DMS153 (cell line): ENCODE results near the gene TPM1.

ENCODE experiments used
- DNase-seq: peaks from one replicate; lab custom pipeline; 2025; lab: John Stamatoyannopoulos, UW

The TPM1 gene

GRCh38 chr15:63056829-63057228 is 14.3 kb downstream of the TPM1 start:
- no peak for DNase-seq

- DNase-seq = no peak
These were observed 15.2 kb downstream of the TPM1 start for GRCh38 chr15:63057468-63058345.

DNA sequence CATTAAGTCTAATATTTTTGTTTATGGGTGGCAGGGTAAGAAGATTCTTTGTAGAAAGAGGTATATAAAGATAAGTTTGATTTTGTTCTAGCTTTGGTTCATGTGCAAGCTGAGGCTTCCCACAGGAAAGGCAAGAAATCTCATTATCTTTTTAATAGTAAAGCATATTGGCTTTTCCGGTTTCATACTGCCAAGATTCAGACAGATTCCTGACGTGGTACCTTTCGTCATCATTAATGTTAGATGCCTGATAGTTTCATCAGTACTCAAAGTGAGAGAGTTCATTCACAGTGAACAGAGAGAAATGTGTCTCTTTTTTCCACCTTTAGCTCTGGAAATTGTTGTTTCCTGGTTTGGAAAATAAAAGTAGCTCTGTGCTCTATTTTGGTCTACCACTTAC is 16.5 kb downstream of the TPM1 start:
- no peak for DNase-seq

- DNase-seq = no peak
These were observed 17.1 kb downstream of the TPM1 start for GRCh38 chr15:63059573-63060216.

DNA sequence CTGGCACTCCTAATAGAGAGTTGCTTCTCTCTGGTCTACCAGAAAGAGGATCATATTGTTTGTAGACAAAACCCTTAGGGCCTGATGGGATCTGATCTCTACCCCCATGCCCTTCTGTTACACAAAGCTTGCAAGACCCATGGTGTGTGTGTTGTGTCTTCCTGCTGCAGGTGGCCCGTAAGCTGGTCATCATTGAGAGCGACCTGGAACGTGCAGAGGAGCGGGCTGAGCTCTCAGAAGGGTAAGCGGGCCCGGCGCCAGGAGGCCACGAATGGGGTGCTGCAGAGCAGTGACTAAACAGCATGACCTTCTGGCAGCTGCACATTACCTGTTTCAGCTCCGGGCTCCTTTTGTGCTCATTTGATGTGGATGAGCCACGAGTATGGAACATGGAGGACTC is 18.2 kb downstream of the TPM1 start:
- no peak for DNase-seq

GRCh38 chr15:63061975-63062374 is 19.4 kb downstream of the TPM1 start:
- no peak for DNase-seq

DNA sequence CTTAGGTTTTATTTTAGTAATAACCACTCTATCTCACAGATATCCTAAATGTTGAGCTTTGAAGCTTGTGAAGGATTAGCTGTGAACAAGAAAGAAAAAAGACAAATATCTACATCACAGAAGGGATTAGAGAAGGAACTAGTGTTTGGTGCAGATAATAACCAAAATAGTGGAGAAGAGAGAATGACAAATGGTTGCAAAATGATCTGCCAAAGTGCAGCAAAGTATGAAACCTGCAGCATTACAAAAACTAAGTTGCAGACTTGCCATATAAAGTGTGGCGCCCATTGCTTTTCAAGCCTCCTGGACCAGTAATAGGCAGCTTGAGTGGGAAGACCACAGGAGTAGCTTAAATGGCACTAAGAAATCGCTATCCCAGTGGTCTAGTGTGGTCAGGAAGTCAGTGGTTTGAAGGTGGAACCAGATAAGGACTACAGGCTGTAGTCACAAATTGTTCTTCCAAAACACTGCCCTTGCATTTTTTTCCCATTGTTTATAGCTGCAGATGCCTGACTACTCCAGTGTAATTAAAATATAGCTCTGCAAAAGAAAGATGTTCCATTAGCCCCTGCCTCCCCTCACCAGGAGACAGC is 20.7 kb downstream of the TPM1 start:
- no peak for DNase-seq

GRCh38 chr15:63063877-63064409 is 21.4 kb downstream of the TPM1 start:
- no peak for DNase-seq

GRCh38 chr15:63065262-63066221 is 23.0 kb downstream of the TPM1 start:
- no peak for DNase-seq

DNA sequence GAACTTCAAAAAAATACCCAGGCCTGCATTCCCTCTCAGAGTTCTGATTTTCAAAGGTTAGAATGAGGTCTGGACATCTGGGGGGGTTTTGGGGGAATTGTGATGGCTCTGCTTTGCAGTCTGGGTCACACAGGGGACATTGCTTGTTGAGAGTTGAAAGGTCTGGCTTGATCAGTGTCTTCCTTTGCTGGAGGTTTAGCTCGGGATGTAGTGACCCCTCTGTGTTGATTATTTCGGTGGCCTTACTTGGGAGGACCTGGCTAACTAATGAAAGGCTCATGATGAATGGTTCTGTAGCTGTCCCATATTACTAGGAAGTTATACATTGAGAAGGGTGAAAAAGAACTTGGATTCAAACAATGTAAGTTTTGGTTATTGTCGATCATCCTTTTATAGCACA is 23.7 kb downstream of the TPM1 start:
- no peak for DNase-seq

GRCh38 chr15:63067306-63067705 is 24.8 kb downstream of the TPM1 start:
- no peak for DNase-seq

DNA sequence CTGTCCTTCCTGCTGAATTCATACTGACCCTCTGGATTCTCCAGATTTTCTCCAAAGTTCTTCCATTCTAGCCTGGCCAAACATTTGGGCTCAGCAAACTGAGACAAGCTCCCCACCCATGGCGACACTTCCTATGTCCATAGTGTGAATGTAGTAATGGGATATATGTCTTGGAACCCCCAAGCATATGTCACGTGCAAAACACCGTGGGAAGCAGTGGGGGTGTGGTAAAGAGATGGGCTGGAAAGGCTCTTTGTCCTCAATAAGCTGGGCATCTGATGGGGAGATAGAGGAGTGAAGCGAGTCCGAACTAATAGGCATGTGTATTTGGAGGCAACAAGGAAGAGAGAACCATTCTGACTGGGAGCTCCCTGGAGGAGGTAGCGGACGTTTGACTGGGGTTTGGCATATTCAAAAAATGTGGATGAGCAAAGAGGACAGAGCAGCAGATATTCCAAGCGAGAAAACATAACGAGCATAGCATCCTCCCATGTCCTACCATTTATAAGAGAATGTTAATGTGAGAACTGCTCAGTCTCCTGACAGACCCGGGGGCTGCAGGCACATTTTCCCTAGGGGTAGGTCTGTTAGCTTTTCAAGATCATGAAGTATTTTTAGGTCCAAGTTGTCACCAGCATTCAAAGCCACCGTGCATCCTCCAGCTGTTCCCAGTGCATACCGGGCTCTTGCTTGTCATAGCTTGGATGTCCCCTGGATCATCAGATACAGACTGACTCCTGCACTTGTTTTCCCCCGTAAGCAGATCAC is 25.6 kb downstream of the TPM1 start:
- no peak for DNase-seq

- no peak for DNase-seq
These were observed 27.1 kb downstream of the TPM1 start for GRCh38 chr15:63069616-63070090.

DNA sequence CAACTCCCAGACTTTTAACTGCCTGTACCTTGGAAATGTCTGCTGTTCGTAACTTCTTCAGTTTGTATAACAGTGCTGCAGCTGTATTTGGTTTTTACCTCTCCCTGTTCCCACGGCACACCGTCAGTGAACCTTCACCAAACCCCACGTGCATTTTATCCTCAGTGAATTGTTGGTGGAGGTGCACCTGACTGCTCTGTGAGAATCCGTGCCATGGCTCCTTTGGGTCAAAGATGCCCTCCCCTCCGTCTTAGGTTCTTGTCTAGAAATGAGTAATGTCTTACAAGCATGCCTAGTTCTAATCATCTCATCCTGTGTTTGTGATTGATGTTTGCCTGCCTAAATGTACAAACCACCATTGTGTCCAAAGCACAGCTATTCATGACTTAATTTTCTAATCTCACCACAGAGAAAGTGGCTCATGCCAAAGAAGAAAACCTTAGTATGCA is 28.2 kb downstream of the TPM1 start:
- no peak for DNase-seq

DNA sequence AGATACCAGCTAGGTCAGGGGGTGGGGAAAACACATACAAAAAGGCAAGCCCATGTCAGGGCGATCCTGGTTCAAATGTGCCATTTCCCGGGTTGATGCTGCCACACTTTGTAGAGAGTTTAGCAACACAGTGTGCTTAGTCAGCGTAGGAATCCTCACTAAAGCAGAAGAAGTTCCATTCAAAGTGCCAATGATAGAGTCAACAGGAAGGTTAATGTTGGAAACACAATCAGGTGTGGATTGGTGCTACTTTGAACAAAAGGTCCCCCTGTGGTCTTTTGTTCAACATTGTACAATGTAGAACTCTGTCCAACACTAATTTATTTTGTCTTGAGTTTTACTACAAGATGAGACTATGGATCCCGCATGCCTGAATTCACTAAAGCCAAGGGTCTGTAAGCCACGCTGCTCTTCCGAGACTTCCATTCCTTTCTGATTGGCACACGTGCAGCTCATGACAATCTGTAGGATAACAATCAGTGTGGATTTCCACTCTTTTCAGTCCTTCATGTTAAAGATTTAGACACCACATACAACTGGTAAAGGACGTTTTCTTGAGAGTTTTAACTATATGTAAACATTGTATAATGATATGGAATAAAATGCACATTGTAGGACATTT is 28.9 kb downstream of the TPM1 start:
- no peak for DNase-seq

GRCh38 chr15:63072023-63072650 is 29.6 kb downstream of the TPM1 start:
- no peak for DNase-seq

GRCh38 chr15:63072809-63073277 is 30.3 kb downstream of the TPM1 start:
- no peak for DNase-seq

DNA sequence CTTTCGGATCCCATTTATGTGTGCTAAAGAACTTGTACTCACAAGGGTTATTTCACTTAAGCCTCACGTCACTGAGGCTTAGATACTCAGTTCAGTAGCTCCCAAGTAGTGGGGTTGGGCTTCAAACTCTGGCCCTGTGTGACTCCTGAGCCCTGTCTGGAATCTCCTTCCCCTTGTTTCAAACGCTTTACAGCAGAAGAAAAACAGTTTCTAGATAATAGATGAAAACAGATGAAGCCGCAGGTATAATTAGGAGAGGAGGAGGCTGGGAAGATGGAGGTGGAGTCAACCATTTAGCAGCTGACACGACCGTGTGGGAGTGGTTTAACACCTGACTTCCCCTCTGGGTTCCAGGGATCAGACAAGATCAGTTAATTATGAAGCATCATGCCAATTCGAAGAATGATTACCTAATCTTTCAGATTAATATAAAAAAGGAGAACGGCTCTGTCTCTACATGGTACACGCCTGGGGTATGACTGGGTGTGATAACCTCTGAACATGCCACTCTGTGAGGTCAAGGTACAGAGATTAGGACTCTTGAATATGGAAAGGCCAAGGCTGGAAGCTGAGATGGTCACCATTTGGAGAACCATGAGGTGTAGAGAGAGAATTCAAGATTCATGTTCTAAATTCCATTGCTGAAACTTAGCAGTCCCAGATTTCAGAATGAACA is 31.1 kb downstream of the TPM1 start:
- DNase-seq = no peak
